GM23338 (cell line): Measurements from ENCODE around the gene NUTM2B. TPM values are rescaled to one million over a fixed set of nuclear protein-coding genes. Genes with fewer than 3 reads are reported as not detected.
"Not testable (repeated sequence)": the region's sequence is repeated elsewhere in the genome, so short reads cannot be mapped to it uniquely, and the experiment has no call there.

Experiments
- ATAC-seq: fragments of 200-7000 bp; cut with Tn5 transposase; 3 replicates; pipeline ENCODE4 v1.9.1; 2020
- DNase-seq: peaks from one replicate; pipeline ENCODE4 v3.0.0-alpha.2; 2015; ENCODE audit warnings: low spot score
- H2AFZ ChIP-seq: fragments of 200-600 bp; sonication (generic); 2 replicates; pipeline ENCODE4 v1.8.0; 2016; ENCODE audit warnings: antibody characterized with exemption, mild to moderate bottlenecking, moderate library complexity
- H3F3A ChIP-seq: fragments of 200-600 bp; sonication (generic); replicated peaks from 2 replicates; pipeline ENCODE4 v1.8.0; 2017; ENCODE audit warnings: antibody characterized with exemption, mixed run types, low read depth
- H3K27ac ChIP-seq: fragments of 200-600 bp; sonication (generic); 2 replicates; pipeline ENCODE4 v1.6.1; 2016; ENCODE audit warnings: low read depth
- H3K27me3 ChIP-seq: fragments of 200-600 bp; sonication (generic); 2 replicates; pipeline ENCODE4 v1.8.0; 2016; ENCODE audit warnings: mild to moderate bottlenecking, mixed run types, moderate library complexity; ENCODE audit not compliant: insufficient read depth
- H3K36me3 ChIP-seq: fragments of 200-600 bp; sonication (generic); 2 replicates; pipeline ENCODE4 v1.8.0; 2016; ENCODE audit warnings: mild to moderate bottlenecking; ENCODE audit not compliant: insufficient read depth
- H3K4me1 ChIP-seq: fragments of 200-600 bp; sonication (generic); 2 replicates; pipeline ENCODE4 v1.8.0; 2016; ENCODE audit warnings: mild to moderate bottlenecking, moderate library complexity; ENCODE audit not compliant: insufficient read depth
- H3K4me2 ChIP-seq: fragments of 200-600 bp; sonication (generic); 2 replicates; pipeline ENCODE4 v1.7.1; 2017; ENCODE audit warnings: mixed run types
- H3K4me3 ChIP-seq: fragments of 200-600 bp; sonication (generic); 2 replicates; pipeline ENCODE4 v1.6.1; 2016; ENCODE audit warnings: mixed run types
- H3K79me2 ChIP-seq: fragments of 200-600 bp; sonication (generic); replicated peaks from 2 replicates; pipeline ENCODE4 v1.8.0; 2017; ENCODE audit warnings: mild to moderate bottlenecking; ENCODE audit not compliant: insufficient read depth
- H3K9me2 ChIP-seq: fragments of 200-600 bp; sonication (generic); 2 replicates; pipeline ENCODE4 v1.8.0; 2017; ENCODE audit not compliant: insufficient read depth
- H4K20me1 ChIP-seq: fragments of 200-600 bp; sonication (generic); replicated peaks from 2 replicates; pipeline ENCODE4 v1.8.0; 2017; ENCODE audit warnings: mild to moderate bottlenecking; ENCODE audit not compliant: insufficient read depth
- H3K27ac Mint-ChIP-seq: 2 replicates; pipeline ENCODE4 v1.8.0; 2020; ENCODE audit warnings: inconsistent platforms, mild to moderate bottlenecking, moderate library complexity, mixed read lengths
- H3K27me3 Mint-ChIP-seq: 3 replicates; pipeline ENCODE4 v1.8.0; 2022; ENCODE audit warnings: low read depth, mild to moderate bottlenecking, moderate library complexity, mixed read lengths, inconsistent platforms; ENCODE audit not compliant: insufficient read depth, poor library complexity
- H3K36me3 Mint-ChIP-seq: 3 replicates; pipeline ENCODE4 v1.8.0; 2021; ENCODE audit warnings: low read depth, mild to moderate bottlenecking, inconsistent platforms, moderate library complexity, mixed read lengths
- H3K4me1 Mint-ChIP-seq: 3 replicates; pipeline ENCODE4 v1.8.0; 2020; ENCODE audit warnings: mild to moderate bottlenecking, inconsistent platforms, mixed read lengths
- H3K4me3 Mint-ChIP-seq: 3 replicates; pipeline ENCODE4 v1.8.0; 2021; ENCODE audit warnings: moderate library complexity, mild to moderate bottlenecking, inconsistent platforms, mixed read lengths
- H3K9me3 Mint-ChIP-seq: 3 replicates; pipeline ENCODE4 v1.8.0; 2020; ENCODE audit warnings: moderate library complexity, mild to moderate bottlenecking, inconsistent platforms, mixed read lengths
- long read RNA-seq: library from polyadenylated mRNA; unstranded; transcript quantifications from one replicate; pipeline ENCODE4 v2.0.0, GENCODE V29; 2020; ENCODE audit not compliant: unreplicated experiment
- polyA plus RNA-seq: library from polyadenylated mRNA; unstranded; fragments of >200 nt; fragmentation: Nextera tagmentation; extraction: Ambion mirVana; gene quantifications from 2 replicates; pipeline ENCODE4 v1.2.1, GENCODE V29; 2016
- total RNA-seq: library from RNA; depleted of rRNA; stranded (reverse); fragments of >200 nt; shearing (Covaris generic); gene quantifications from 2 replicates; pipeline ENCODE4 v1.2.3, GENCODE V29; 2014; rRNA removed

Gene NUTM2B, protein sequence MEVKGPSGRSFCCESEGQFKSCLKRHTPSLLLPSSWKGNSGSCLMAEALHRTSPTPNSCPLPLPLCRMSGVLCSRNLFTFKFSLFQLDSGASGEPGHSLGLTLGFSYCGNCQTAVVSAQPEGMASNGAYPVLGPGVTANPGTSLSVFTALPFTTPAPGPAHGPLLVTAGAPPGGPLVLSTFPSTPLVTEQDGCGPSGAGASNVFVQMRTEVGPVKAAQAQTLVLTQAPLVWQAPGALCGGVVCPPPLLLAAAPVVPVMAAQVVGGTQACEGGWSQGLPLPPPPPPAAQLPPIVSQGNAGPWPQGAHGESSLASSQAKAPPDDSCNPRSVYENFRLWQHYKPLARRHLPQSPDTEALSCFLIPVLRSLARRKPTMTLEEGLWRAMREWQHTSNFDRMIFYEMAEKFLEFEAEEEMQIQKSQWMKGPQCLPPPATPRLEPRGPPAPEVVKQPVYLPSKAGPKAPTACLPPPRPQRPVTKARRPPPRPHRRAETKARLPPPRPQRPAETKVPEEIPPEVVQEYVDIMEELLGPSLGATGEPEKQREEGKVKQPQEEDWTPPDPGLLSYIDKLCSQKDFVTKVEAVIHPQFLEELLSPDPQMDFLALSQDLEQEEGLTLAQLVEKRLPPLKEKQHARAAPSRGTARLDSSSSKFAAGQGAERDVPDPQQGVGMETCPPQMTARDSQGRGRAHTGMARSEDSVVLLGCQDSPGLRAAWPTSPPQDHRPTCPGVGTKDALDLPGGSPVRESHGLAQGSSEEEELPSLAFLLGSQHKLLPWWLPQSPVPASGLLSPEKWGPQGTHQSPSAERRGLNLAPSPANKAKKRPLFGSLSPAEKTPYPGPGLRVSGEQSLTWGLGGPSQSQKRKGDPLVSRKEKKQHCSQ
- total RNA-seq = 0.35 TPM in 1 of 2 replicates, not detected in the other
- polyA plus RNA-seq = not detected in 2 replicates
- long read RNA-seq = 0 reads

DNA sequence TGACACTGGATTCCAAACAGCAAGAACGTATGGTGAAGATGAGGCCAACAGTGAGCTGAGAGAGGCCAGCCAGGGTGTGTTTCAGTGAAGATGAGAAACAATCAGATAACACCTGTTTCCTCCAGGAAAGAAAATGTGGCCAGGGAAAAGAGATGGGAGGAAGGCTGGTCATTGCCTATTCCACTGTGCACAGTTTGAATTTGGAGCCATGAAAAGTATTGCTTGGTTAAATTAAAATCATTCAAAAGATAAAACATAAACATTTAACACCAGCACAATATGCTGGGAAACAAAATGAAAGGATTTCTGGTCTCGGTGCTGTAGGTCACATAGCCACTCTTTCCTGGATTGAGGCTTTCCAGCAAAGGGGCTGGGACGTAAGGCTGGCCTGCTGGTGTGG is at the start of gene NUTM2B:
Gene NUTM2B (plus strand): TSS at position 301 of the 400 bp plus-strand sequence. CDS start 383 bp downstream, outside the sequence.
- not testable (repeated sequence) for ATAC-seq, H3K4me2 ChIP-seq, DNase-seq, H3K9me3 Mint-ChIP-seq, H3K9me2 ChIP-seq, H3K4me3 ChIP-seq, H3K27me3 ChIP-seq, H3K79me2 ChIP-seq, H3K36me3 Mint-ChIP-seq, H2AFZ ChIP-seq, H3K4me1 ChIP-seq, H3K36me3 ChIP-seq, H4K20me1 ChIP-seq, H3K27ac ChIP-seq, H3K27me3 Mint-ChIP-seq, H3F3A ChIP-seq, H3K4me1 Mint-ChIP-seq, H3K4me3 Mint-ChIP-seq, H3K27ac Mint-ChIP-seq

DNA sequence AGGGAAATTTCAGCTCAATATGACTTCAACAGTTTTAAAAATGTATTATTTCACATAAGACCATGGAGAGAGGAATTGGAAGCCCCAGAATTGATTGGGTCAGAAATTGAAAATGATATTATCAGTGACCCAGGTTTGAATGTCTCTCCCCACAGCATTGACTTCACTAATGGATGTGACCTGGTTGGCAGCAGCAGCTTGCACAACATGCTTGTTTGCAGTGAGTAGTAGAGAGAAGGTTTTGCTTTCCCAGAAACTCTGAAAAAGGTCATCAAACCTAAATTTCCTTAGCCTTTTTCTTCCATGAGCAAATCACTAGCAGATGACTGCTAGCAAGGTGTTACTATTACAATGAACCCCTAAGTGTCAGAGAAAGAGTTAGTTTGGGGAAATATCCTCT is 39.7 kb upstream of the NUTM2B start:
- H3K4me1 Mint-ChIP-seq, H3K9me2 ChIP-seq, H3K27ac Mint-ChIP-seq: not testable (repeated sequence)

DNA sequence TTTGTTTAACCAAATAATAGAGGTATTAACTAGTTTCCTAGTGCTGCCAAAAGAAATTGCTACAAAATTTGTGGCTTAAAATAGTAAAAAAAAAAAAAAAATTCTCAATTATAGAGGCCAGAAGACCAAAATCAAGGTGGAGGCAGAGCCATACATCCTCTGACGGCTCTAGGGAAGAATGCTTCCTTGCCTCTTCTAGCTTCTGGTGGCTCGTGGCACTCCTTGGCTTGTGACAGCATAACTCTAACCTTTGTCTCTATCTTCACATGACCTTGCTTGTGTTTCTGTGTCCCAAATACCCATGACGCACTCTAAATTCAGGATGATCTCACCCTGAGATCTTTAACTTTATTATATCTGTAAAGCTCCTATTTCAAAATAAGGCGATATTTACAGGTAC is 38.3 kb upstream of the NUTM2B start:
- H3K27ac ChIP-seq, H3K36me3 Mint-ChIP-seq, H4K20me1 ChIP-seq, H3K4me2 ChIP-seq, H3K79me2 ChIP-seq, H3K4me3 ChIP-seq, H3K4me3 Mint-ChIP-seq, H3K27ac Mint-ChIP-seq, H3K36me3 ChIP-seq, DNase-seq, H3K27me3 Mint-ChIP-seq, H3F3A ChIP-seq, H3K9me3 Mint-ChIP-seq, H3K9me2 ChIP-seq, H3K4me1 ChIP-seq, H2AFZ ChIP-seq, ATAC-seq, H3K27me3 ChIP-seq, H3K4me1 Mint-ChIP-seq: not testable (repeated sequence)

More for the DNA sequence above, 39.7 kb upstream of the NUTM2B start:
- H3K27ac ChIP-seq, H3K9me3 Mint-ChIP-seq, H3K4me3 ChIP-seq, H3K4me2 ChIP-seq, H3K36me3 ChIP-seq, H4K20me1 ChIP-seq, H3K4me3 Mint-ChIP-seq, H2AFZ ChIP-seq, H3K27me3 Mint-ChIP-seq, H3K36me3 Mint-ChIP-seq, DNase-seq, H3K4me1 ChIP-seq, ATAC-seq, H3K79me2 ChIP-seq, H3K27me3 ChIP-seq, H3F3A ChIP-seq: not testable (repeated sequence)

DNA sequence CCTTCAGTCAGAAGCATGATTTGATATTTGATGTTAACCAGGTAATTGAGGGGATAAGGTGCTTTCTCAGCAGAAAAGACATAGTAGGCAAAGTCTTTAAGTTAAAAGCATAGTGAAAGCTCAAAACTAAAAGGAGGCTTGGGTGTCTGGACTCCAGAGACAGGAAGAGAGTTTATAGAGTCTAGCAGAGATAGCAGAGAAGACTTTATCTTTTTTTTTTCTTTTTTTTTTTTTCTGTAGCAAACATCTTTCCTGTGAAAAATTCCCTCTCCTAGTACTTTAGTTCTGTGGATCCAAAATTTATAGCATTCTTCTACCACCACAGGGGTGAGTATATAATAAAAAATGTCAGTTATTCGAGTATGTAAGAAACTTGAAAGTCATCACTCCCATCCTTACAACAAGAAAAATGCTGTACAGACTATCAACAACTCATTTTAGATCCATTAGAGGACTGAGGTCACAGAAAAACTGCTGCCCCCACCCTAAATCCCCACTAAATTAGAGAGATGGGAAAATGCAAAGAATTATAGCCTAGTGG is 33.7 kb upstream of the NUTM2B start:
- not testable (repeated sequence) for H4K20me1 ChIP-seq, H3K27ac Mint-ChIP-seq, H3K4me2 ChIP-seq, H3K36me3 Mint-ChIP-seq, H3K4me3 Mint-ChIP-seq, H3K4me1 Mint-ChIP-seq, H3K36me3 ChIP-seq, H3K4me1 ChIP-seq, H3K79me2 ChIP-seq, H2AFZ ChIP-seq, H3K27ac ChIP-seq, H3K9me2 ChIP-seq, H3F3A ChIP-seq, ATAC-seq, H3K27me3 ChIP-seq, H3K9me3 Mint-ChIP-seq, DNase-seq, H3K4me3 ChIP-seq, H3K27me3 Mint-ChIP-seq

DNA sequence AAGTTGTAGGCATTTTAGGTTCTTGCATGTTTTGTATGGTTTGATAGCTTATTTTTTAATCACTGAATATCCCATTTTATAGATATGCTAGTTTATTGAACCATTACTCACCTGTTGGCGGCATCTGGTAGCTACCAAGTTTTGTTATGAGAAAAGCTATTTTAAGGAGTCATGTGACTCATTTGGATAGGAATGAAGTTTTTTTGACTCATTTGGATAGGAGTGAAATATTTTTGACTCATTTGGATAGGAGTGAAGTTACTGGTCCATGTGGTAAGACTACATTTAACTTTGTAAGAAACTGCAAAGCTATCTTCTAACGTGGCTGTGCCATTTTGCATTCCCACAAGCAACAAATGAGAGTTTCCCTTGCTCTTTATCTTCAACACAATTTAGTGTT is 28.1 kb upstream of the NUTM2B start:
- H3K9me3 Mint-ChIP-seq = not testable (repeated sequence)

DNA sequence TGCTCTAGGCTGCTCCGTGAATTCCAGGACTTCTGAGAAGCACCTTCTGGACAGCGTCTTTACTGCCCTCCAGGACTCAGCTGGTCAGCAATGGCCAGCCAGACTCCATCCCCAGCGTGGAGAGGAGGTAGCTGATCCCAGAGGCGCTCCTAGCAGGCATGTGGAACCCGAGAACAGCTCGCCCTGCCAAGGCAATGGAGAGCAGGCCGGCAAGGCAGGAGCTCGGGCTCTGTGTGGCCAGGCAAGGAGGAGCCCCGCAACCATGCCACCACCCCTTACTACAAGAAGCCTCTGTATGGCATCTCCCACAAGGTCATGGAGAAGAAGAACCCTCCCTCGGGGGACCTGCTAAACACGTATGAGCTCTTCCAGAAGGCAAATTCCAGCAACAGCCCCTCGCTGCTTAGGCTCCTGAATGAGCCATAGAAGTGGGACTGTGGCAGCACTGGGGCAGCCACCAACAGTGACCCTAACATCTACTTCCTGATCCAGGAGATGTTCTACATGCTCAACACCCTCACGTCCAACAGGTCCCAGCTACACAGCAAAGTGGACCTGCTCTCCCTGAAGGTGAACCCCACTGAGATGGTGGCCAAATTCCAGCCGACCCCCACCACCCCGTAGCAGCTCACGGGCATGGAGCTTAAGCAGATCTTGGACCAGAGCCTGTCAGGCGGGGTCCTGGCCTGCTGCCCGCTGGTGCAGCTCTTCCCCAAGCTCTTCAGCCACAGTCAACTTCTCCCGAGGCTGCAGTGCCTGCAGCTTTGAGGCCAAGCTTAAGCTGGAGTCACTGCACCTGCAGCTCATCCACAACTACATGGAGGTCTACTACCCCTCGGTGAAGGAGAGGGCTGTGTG is 19.8 kb upstream of the NUTM2B start:
- H4K20me1 ChIP-seq, H3K9me3 Mint-ChIP-seq, H3K27ac ChIP-seq, H3K79me2 ChIP-seq, H3K4me3 ChIP-seq, H3K27ac Mint-ChIP-seq, H3F3A ChIP-seq, H3K36me3 ChIP-seq, ATAC-seq, H3K9me2 ChIP-seq, H3K36me3 Mint-ChIP-seq, H3K4me1 ChIP-seq, H2AFZ ChIP-seq, H3K4me2 ChIP-seq, H3K27me3 Mint-ChIP-seq, H3K4me3 Mint-ChIP-seq, DNase-seq, H3K4me1 Mint-ChIP-seq, H3K27me3 ChIP-seq: not testable (repeated sequence)

More for the DNA sequence above, 28.1 kb upstream of the NUTM2B start:
- not testable (repeated sequence) for H3K27me3 Mint-ChIP-seq, H3K9me2 ChIP-seq, H3F3A ChIP-seq, H3K27ac Mint-ChIP-seq, ATAC-seq, H4K20me1 ChIP-seq, H3K4me3 Mint-ChIP-seq, DNase-seq, H3K4me2 ChIP-seq, H3K36me3 ChIP-seq, H3K4me1 ChIP-seq, H3K4me1 Mint-ChIP-seq, H3K27ac ChIP-seq, H3K4me3 ChIP-seq, H3K27me3 ChIP-seq, H2AFZ ChIP-seq, H3K79me2 ChIP-seq, H3K36me3 Mint-ChIP-seq
